NCI-H2029 treated with DMSO at 0.1 percent for 48 hours (cell line): ENCODE data around the gene PPP1R14D.

Experiments used
- DNase-seq: peaks from one replicate; lab custom pipeline; 2025; lab: John Stamatoyannopoulos, UW

PPP1R14D gene

DNA sequence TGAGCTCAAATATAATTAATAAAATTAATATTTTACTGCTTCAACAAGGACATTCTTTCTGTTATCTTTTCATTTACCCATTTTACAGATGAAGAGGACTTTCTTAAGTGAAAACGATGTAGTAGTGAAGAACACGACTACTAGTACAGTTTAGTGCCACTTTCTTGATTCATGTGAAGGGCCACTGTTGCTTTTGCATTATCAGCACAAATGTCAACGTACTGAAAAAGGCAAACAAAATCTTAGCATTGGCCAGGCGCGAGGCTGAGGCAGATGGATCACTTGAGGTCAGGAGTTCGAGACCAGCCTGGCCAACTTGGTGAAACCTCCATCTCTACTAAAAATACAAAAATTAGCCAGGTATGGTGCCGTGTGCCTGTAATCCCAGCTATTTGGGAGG, 9.5 kb downstream of the PPP1R14D start:
- no peak for DNase-seq

DNA sequence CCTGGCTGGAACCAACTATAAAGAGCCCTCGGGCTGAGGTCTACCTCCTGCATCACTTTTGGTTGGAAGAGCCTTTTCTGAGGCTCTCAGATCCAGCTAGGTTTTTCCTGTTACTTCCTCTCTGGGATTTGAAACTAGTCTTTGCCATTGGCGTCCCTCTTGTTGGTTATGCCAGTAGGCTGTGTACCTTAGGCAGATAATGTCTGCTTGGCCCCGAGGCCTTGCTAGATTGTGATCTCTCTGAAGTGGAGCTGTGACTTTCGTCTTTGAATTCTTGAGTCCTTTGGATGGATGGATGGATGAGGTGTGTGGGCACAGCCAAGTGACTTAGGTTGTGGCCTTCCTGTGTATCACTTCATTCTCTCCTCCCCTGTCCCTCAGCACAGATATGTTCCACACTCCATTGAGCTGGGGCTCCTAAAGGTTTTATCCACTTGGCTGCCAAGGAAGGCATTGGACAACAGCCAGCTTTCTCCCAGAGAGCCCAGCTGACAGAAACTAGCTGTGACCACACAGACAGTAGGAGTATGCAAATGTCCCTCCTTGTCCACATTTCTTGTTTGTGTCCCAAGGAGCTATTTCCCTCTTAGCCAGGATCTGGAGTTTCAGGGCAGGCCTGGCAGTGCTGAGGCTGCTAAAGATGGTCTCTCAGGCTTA, 13.3 kb downstream of the PPP1R14D start:
- DNase-seq: no peak

DNA sequence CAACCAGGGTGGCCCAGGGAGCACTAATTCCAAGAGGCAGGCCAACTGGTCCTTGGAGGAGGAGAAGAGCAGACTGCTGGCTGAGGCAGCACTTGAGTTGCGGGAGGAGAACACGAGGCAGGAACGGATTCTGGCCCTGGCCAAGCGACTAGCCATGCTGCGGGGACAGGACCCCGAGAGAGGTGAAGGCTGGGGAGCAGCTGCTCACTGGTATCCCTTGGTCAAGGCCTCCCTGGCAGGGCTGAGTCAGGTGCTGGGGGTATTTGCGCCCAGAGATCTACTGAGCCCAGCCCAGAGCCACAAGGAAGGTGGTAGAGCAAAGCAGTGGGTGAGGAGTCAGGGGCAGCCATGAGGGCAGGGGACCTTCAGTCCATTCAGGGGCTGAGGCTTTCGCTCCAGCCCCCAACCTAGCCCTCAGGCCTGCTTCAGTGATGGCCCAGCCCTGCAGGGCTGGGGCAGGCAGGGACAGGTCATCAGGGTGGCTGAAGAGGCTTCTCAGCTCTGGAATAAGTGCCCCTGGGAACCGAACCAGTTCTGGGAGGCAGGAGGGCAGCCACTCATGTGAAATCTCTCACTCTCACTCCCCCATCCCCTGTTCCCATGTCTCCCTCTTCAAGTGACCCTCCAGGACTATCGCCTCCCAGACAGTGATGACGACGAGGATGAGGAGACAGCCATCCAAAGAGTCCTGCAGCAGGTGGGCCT, 15.6 kb downstream of the PPP1R14D start:
- no peak for DNase-seq

GRCh38 chr15:40808861-40809450, 19.6 kb downstream of the PPP1R14D start:
- no peak for DNase-seq

- no peak for DNase-seq
Observed at GRCh38 chr15:40807888-40808461, 20.5 kb downstream of the PPP1R14D start.

DNA sequence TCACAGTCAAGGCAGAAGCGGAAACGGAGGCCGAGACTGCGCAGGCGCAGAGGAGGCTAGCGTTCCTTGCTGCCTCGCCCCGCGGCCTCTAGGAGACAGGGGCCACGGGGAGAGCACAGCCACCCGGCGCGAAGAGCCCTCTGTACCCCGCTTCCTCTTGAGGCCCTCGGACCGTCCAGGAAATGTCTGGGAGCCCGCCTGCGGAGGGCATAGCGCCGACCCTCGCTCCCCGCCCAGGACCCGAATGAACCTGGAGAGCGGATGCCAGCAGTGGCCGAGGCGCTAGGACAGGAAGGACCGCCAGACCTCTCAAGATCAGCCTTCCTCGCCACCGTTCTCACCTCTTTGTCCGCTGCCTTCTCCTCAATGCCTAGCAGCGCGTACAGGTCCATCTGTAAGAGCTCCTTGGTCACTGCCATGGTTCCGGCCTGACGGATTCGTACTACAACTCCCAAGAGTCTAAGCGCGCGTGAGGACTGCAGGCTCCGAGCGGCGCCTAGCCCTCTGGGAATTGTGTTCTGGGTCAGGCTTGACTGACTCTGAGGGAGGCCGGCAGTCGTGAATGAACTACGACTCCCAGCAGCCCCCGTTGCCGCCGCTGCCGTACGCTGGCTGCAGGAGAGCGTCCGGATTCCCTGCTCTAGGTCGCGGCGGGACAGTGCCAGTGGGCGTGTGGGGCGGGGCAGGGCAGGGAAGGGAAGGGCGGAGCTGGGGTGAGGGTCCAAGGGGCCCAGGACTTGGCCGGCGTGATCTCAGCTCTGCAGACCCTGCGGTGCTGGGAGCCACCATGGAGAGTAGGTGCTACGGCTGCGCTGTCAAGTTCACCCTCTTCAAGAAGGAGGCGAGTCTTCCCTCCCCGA, 21.2 kb downstream of the PPP1R14D start, which contains the start of the genes DNAJC17 and ZFYVE19:
Gene DNAJC17 (minus strand): TSS at position 446 of the 860 bp plus-strand sequence. CDS start 27 bp downstream, at position 419.
Gene ZFYVE19 (plus strand): TSS at position 62 of the 860 bp plus-strand sequence. CDS start 501 bp downstream, at position 563.
- DNase-seq: peak; percentile 78

GRCh38 chr15:40806672-40807027, 21.9 kb downstream of the PPP1R14D start:
- DNase-seq: no peak

- no peak for DNase-seq
Observed at GRCh38 chr15:40803688-40804087, 24.8 kb downstream of the PPP1R14D start.

GRCh38 chr15:40803076-40803475, 25.4 kb downstream of the PPP1R14D start:
- no peak for DNase-seq

GRCh38 chr15:40799523-40799922, 29.0 kb downstream of the PPP1R14D start:
- no peak for DNase-seq

DNA sequence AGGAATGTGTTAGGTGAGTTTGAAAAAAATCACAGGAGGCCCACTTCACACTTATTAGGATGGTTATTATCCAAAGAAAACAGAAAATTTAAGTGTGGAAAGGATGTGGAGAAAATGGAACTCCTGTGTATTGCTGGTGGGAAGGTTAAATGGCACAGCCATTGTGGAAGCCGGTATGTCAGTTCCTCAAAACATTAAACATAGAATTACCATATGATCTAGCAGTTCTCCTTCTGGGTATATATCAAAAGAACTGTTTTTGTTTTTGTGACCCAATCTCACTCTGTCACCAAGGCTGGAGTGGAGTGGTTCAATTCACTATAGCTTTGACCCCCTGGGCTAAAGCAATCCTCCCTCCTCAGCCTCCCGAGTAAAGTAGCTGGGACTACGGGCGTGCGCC, 32.0 kb downstream of the PPP1R14D start:
- DNase-seq: no peak

DNA sequence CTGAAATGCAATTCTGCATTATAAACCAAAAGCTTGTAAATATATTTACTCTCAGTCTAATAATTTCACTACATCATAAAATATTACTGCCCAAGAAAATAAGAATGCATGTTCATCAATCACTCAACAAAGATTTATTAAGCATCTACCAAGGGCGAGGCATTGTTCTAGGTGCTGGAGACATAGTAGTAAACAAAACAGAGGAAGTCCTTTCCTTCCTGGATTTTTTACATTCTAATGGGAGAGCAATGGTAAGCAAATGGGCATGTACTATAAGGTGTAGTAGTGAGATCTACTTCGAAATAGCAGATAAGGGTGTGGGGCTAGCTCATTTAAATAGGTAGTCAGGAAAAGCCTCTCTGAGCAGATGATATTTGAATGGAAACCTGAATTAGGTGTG, 32.5 kb downstream of the PPP1R14D start:
- no peak for DNase-seq

DNA sequence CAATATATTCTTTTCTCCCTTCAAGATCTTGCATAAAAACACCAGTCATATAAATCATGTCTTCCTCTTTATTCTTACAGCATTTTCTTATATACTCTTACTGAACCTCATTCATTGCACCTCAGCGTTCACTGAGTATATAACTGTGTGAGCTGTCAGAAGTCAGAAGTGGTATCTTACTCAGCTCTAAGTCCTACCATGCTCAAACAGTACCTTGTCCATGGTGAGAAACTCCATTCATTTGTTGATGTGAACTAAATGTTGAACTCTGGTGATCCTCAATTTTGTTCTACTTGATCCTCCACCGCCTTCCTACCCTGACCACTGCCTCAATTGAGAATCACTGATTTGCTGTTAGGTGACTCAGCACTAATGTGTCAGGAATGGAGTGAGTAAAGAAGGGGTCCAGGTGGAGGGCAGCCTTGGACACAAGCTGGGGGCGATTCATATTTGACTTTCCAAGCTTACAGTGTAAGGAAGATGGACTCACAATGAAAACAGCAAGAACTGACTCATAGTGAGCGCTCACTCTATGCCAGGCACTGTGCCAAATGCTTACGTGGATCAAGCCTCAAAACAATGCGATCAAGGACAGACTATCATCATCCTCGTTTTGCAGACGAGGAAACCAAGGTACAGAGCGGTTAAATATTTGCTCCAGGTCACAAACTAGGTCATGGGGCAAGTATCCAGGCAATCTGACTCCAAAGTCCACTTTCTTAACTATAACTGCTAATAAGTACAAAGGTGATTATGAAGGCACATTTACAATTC, 35.1 kb downstream of the PPP1R14D start:
- DNase-seq: peak; percentile 23

GRCh38 chr15:40792394-40792793, 36.1 kb downstream of the PPP1R14D start:
- no peak for DNase-seq

DNA sequence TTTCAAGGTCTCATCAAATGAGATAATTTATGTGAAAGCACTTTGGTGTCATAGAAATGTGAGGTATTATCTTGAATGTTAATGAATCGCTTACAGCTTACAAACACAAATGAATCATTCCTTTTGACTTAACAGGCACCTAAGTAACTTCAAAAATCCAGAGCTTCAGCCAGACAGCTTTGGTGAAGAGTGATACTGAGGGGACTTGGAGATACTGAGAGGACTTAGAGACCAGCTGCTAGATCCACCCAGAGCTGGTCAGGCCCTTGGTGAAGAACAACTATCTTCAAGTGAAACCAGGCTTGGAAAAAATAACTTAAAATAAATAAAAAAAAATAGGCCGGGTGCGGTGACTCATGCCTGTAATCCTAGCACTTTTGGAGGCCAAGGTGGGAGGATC, 37.8 kb downstream of the PPP1R14D start:
- DNase-seq: no peak

DNA sequence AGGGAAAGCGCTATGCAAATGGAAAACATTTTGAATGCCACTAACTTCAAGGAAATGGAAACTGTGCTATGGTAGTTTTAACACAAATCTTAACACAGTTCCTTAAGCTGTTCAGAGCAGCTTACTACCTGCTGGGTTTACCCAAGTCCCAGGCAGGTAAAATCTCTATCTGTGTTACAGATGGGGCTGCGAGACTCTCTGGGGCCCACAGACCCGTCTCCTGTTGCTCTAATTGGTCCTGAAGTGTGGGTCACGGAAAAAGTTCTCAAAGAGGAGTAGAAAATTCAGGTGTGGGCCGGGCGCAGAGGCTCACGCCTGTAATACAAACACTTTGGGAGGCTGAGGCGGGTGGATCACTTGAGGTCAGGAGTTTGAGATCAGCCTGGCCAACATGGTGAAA, 38.5 kb downstream of the PPP1R14D start:
- DNase-seq: no peak

- no peak for DNase-seq
Observed at GRCh38 chr15:40789119-40789518, 39.4 kb downstream of the PPP1R14D start.

- no peak for DNase-seq
Observed at GRCh38 chr15:40787991-40788390, 40.5 kb downstream of the PPP1R14D start.

GRCh38 chr15:40787344-40787841, 41.1 kb downstream of the PPP1R14D start:
- DNase-seq: peak; percentile 87

DNA sequence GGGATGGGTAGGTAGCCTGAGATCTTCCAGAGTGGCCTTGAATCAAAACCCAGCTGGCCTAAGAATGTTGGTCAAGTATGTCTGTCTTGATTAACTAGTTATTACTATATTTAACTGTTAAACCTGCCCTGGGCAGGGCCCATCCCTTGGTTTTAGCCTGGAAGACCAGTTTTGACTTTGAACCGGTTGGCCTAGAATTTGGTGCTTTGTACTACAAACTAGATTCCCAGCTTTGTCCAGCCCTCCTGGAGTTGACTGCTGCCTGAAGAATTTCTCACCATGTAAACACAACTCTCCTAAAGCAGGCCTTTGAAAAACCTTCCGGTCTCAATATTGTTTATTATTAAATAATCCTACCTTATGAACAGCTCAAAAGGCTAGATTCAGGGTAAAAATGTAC, 42.7 kb downstream of the PPP1R14D start:
- no peak for DNase-seq

DNA sequence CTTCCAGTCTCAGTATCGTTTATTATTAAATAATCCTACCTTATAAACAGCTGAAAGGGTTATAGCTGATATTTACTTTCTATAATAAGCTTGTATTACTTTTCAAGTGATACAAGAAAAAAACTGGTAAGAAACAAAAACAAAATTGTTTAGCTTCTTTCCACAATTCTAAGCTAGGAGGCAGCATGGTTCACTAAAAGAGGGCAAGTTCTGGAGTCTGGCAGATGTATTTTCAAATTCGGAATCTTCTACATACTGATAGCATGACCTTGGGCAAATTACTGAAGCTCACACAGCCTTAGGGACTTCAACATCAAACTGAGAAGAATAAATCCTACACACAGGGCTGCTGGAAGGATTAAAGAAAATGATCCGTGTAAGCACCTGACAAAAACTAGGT, 43.3 kb downstream of the PPP1R14D start:
- no peak for DNase-seq
